Left ventricle myocardium inferior (tissue), 1 donor: ENCODE measurements around the gene ITIH1. TPM values are rescaled to one million over a fixed set of nuclear protein-coding genes. Genes with fewer than 3 reads are reported as not detected.

Source experiments
- DNase-seq: peaks from one replicate; pipeline ENCODE4 v3.0.0-alpha.2; 2020
- H3K27ac ChIP-seq: fragments of 200-600 bp; replicated peaks from 2 replicates; pipeline ENCODE4 v1.8.0; 2021
- H3K27me3 ChIP-seq: fragments of 200-600 bp; 2 replicates; pipeline ENCODE4 v1.8.0; 2021; ENCODE audit warnings: low read depth
- H3K36me3 ChIP-seq: fragments of 200-600 bp; 2 replicates; pipeline ENCODE4 v1.8.0; 2021
- H3K4me1 ChIP-seq: fragments of 200-600 bp; 2 replicates; pipeline ENCODE4 v1.8.0; 2021
- H3K4me3 ChIP-seq: fragments of 200-600 bp; 2 replicates; pipeline ENCODE4 v1.8.0; 2021; ENCODE audit warnings: mild to moderate bottlenecking, moderate library complexity
- H3K9me3 ChIP-seq: fragments of 200-600 bp; replicated peaks from 2 replicates; pipeline ENCODE4 v1.8.0; 2021
- CTCF ChIP-seq: fragments of 200-600 bp; IDR thresholded peaks from 2 replicates; pipeline ENCODE4 v1.8.0; 2021; ENCODE audit warnings: antibody characterized with exemption, mild to moderate bottlenecking, borderline replicate concordance
- intact Hi-C: fragments of 100-400 bp; cut with micrococcal nuclease; formaldehyde crosslinking; loops from one replicate; pipeline ENCODE4 v1.11.0; 2022
- total RNA-seq: library from RNA; stranded (reverse); fragmentation: NEBNext Ultra II Directional; extraction: Animal tissue kit (Norgen Biotek cat#: 25700); gene quantifications from one replicate; pipeline ENCODE4 v1.2.1, GENCODE V29; 2021
- donor health status: DM: no; HTN: yes; CAD: no; lungs with severe emphysema.

Gene ITIH1
- total RNA-seq, 1 donor from 2014 or later, result not detected

- DNase-seq, result no peak
- H3K27ac ChIP-seq, result no peak overlapping the region
- no peak overlapping the region for H3K4me3 ChIP-seq
- no peaks in the 10 kb centered on the region for H3K9me3 ChIP-seq
- H3K36me3 ChIP-seq, result no peaks in the 10 kb centered on the region
- intact Hi-C loops, result no loop called here
- H3K27me3 ChIP-seq, result no peaks in the 10 kb centered on the region
- no peak for TF ChIP-seq CTCF
- H3K4me1 ChIP-seq, result no peaks in the 10 kb centered on the region
Observed at GRCh38 chr3:52790337-52790736, 12.9 kb downstream of the ITIH1 start.

DNA sequence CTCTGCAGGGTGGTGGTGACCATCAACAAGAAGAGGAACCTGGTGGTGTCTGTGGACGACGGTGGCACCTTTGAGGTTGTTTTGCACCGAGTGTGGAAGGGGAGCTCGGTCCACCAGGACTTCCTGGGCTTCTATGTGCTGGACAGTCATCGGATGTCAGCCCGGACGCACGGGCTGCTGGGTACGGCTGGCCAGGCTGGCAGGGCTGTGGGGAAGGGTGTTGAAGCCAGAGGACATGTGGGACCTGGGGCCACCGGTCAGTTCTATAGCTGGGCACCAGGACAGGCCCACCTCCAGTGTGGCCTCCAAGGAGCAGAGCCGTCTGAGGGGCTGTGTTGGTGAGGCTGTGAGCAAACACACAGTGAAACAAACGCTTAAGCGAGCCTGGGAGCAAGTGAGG, 13.3 kb downstream of the ITIH1 start:
- H3K36me3 ChIP-seq, result no peaks in the 10 kb centered on the region
- no peak for TF ChIP-seq CTCF
- no peaks in the 10 kb centered on the region for H3K27me3 ChIP-seq
- H3K4me1 ChIP-seq, result no peaks in the 10 kb centered on the region
- H3K27ac ChIP-seq, result no peak overlapping the region
- no peak for DNase-seq
- H3K4me3 ChIP-seq, result no peak overlapping the region
- no peaks in the 10 kb centered on the region for H3K9me3 ChIP-seq
- intact Hi-C loops, result no loop called here

- DNase-seq, result no peak
- H3K36me3 ChIP-seq, result no peaks in the 10 kb centered on the region
- no peak overlapping the region for H3K27ac ChIP-seq
- intact Hi-C loops, result no loop called here
- no peaks in the 10 kb centered on the region for H3K4me1 ChIP-seq
- H3K27me3 ChIP-seq, result no peaks in the 10 kb centered on the region
- H3K9me3 ChIP-seq, result no peaks in the 10 kb centered on the region
- H3K4me3 ChIP-seq, result no peak overlapping the region
- no peak for TF ChIP-seq CTCF
Observed at GRCh38 chr3:52791366-52791765, 14.0 kb downstream of the ITIH1 start.

DNA sequence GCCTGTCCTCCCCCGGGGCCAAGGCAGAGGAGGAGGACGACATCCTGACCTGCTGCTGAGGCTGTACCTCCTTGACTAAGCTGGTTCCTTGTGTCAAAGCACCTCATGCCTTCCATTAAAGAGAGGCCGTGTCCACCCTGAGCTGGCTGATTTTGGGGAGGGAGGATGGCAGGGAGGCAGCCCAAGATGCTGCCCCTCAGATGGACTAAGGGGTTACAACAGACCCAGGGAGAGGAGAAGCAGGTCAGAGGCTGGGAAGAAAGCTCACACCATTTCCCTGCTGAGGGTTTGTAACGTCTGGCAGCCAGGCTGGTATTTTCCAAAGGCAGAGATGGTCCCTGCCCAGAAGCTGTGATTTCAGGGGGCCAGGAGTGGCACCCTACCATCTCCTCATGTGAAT, 14.5 kb downstream of the ITIH1 start:
- intact Hi-C loops, result no loop called here
- TF ChIP-seq CTCF, result no peak
- H3K9me3 ChIP-seq, result no peaks in the 10 kb centered on the region

GRCh38 chr3:52792413-52792812, 15.0 kb downstream of the ITIH1 start:
- H3K4me3 ChIP-seq, result no peak overlapping the region
- intact Hi-C loops, result no loop called here
- TF ChIP-seq CTCF, result no peak
- no peaks in the 10 kb centered on the region for H3K36me3 ChIP-seq
- DNase-seq, result no peak
- H3K4me1 ChIP-seq, result no peaks in the 10 kb centered on the region
- H3K9me3 ChIP-seq, result no peaks in the 10 kb centered on the region
- H3K27me3 ChIP-seq, result no peaks in the 10 kb centered on the region
- H3K27ac ChIP-seq, result no peak overlapping the region

More for the DNA sequence above, 14.5 kb downstream of the ITIH1 start:
- Histone ChIP-seq H3K27me3 (no peaks in the 10 kb centered on the region), H3K4me3 (no peak overlapping the region), H3K36me3 (no peaks in the 10 kb centered on the region), H3K4me1 (no peaks in the 10 kb centered on the region), H3K27ac (no peak overlapping the region)
- no peak for DNase-seq
